NOMO-1 (cell line): ENCODE results near the gene SERINC3.
"Not testable (repeated sequence)": the region's sequence is repeated elsewhere in the genome, so short reads cannot be mapped to it uniquely, and the experiment has no call there.

ENCODE experiments used
- DNase-seq, 2 experiments: peaks; one replicate each; lab custom pipeline; 2025; ENCODE audit not compliant: unreplicated experiment in 2 of 2; lab: John Stamatoyannopoulos, UW

SERINC3 gene

GRCh38 chr20:44494681-44495080, 27.2 kb downstream of the SERINC3 start:
- no peak for DNase-seq

GRCh38 chr20:44494266-44494665, 27.6 kb downstream of the SERINC3 start:
- DNase-seq = no peak

GRCh38 chr20:44491635-44492395, 30.1 kb downstream of the SERINC3 start:
- DNase-seq = no peak

GRCh38 chr20:44489931-44490330, 31.9 kb downstream of the SERINC3 start:
- no peak for DNase-seq

GRCh38 chr20:44489223-44489622, 32.6 kb downstream of the SERINC3 start:
- DNase-seq = no peak

GRCh38 chr20:44488551-44488950, 33.3 kb downstream of the SERINC3 start:
- DNase-seq = no peak

GRCh38 chr20:44485830-44486198, 36.1 kb downstream of the SERINC3 start:
- no peak for DNase-seq

- DNase-seq = no peak
Measured at GRCh38 chr20:44485078-44485829, 36.6 kb downstream of the SERINC3 start.

GRCh38 chr20:44483112-44483511, 38.8 kb downstream of the SERINC3 start:
- DNase-seq = no peak

- peak in 1 of 2 experiments; percentile 6 for DNase-seq
Measured at GRCh38 chr20:44481719-44482416, 40.0 kb downstream of the SERINC3 start.

- DNase-seq = no peak
Measured at GRCh38 chr20:44480097-44480496, 41.8 kb downstream of the SERINC3 start.

GRCh38 chr20:44479643-44480042, 42.2 kb downstream of the SERINC3 start:
- no peak for DNase-seq

GRCh38 chr20:44478206-44478605, 43.7 kb downstream of the SERINC3 start:
- no peak for DNase-seq

- DNase-seq = no peak
Measured at GRCh38 chr20:44477151-44477550, 44.7 kb downstream of the SERINC3 start.

- peak; percentile 80 to 92 for DNase-seq
Measured at GRCh38 chr20:44475694-44476560, 45.9 kb downstream of the SERINC3 start, which contains the start of gene TTPAL. Gene TTPAL, plus strand, starts transcription at chr20:44475874. Its CDS starts 4,126 bp downstream, at chr20:44480000.

- DNase-seq = no peak
Measured at GRCh38 chr20:44475372-44475693, 46.5 kb downstream of the SERINC3 start.

- not testable (repeated sequence) for DNase-seq
Measured at GRCh38 chr20:44472283-44472682, 49.6 kb downstream of the SERINC3 start.

GRCh38 chr20:44471481-44471882, 50.4 kb downstream of the SERINC3 start:
- DNase-seq = no peak

GRCh38 chr20:44470327-44470726, 51.5 kb downstream of the SERINC3 start:
- no peak for DNase-seq

- DNase-seq = no peak
Measured at GRCh38 chr20:44468044-44468782, 53.7 kb downstream of the SERINC3 start.
